Measurements from ENCODE around the gene POC5. TPM values are rescaled to one million over a fixed set of nuclear protein-coding genes. Genes with fewer than 3 reads are reported as not detected.

The POC5 gene
- total RNA-seq, 1 donor from 2014 or later, result 9.0 TPM

- no peaks in the 10 kb centered on the region for H3K36me3 Mint-ChIP-seq (ENCODE audit: low read depth, unreplicated experiment)
- Histone ChIP-seq H3K4me1 (ENCODE audit: insufficient read depth, low read length) (no peaks in the 10 kb centered on the region), H3K4me3 (ENCODE audit: insufficient read depth, low read depth, low read length) (no peak overlapping the region), H3K36me3 (ENCODE audit: insufficient read depth, low read length) (no peaks in the 10 kb centered on the region), H3K79me2 (ENCODE audit: insufficient read depth, low read length) (no peaks in the 10 kb centered on the region), H2AFZ (ENCODE audit: low read depth, low read length) (no peak overlapping the region), H3K9me3 (ENCODE audit: insufficient read depth, low read depth, low read length) (no peaks in the 10 kb centered on the region), H3K27ac (ENCODE audit: low read depth, low read length) (no peak overlapping the region), H3K9ac (ENCODE audit: low read length) (no peak overlapping the region), H4K20me1 (ENCODE audit: insufficient read depth, low read length) (no peaks in the 10 kb centered on the region), H3K4me2 (ENCODE audit: low read length) (no peak overlapping the region), H3K27me3 (ENCODE audit: insufficient read depth, low read length) (peaks cover 2% of the 10 kb centered on the region)
- peaks cover 3% of the 10 kb centered on the region for H3K9me3 Mint-ChIP-seq (ENCODE audit: unreplicated experiment)
- H3K4me3 Mint-ChIP-seq (ENCODE audit: unreplicated experiment), result no peak overlapping the region
- DNase-seq (ENCODE audit: low read depth), result no peak
- H3K4me1 Mint-ChIP-seq (ENCODE audit: low read depth, unreplicated experiment), result no peaks in the 10 kb centered on the region
- no peak for TF ChIP-seq CTCF (IDR thresholded peaks at IDR 0.05; ENCODE audit: insufficient read depth, low read depth, low read length)
- TF ChIP-seq EZH2 (IDR thresholded peaks at IDR 0.05; ENCODE audit: insufficient read depth, low read length), result no peak
- H3K27me3 Mint-ChIP-seq (ENCODE audit: low read depth, unreplicated experiment), result peaks cover 1% of the 10 kb centered on the region
- no peak for FAIRE-seq
- H3K27ac Mint-ChIP-seq (ENCODE audit: unreplicated experiment), result no peak overlapping the region
These were observed 6.1 kb upstream of the POC5 start for GRCh38 chr5:75723378-75723777.

- H4K20me1 ChIP-seq (ENCODE audit: insufficient read depth, low read length), result no peaks in the 10 kb centered on the region
- no peak overlapping the region for H3K27ac ChIP-seq (ENCODE audit: low read depth, low read length)
- no peaks in the 10 kb centered on the region for H3K9me3 ChIP-seq (ENCODE audit: insufficient read depth, low read depth, low read length)
- H3K4me3 Mint-ChIP-seq (ENCODE audit: unreplicated experiment), result no peak overlapping the region
- H2AFZ ChIP-seq (ENCODE audit: low read depth, low read length), result no peak overlapping the region
- H3K4me1 Mint-ChIP-seq (ENCODE audit: low read depth, unreplicated experiment), result no peaks in the 10 kb centered on the region
- no peaks in the 10 kb centered on the region for H3K79me2 ChIP-seq (ENCODE audit: insufficient read depth, low read length)
- no peak overlapping the region for H3K9ac ChIP-seq (ENCODE audit: low read length)
- DNase-seq (ENCODE audit: low read depth) (no peak), FAIRE-seq (no peak)
- no peaks in the 10 kb centered on the region for H3K36me3 Mint-ChIP-seq (ENCODE audit: low read depth, unreplicated experiment)
- H3K27me3 Mint-ChIP-seq (ENCODE audit: low read depth, unreplicated experiment), result peaks cover 1% of the 10 kb centered on the region
- no peak for TF ChIP-seq EZH2 (IDR thresholded peaks at IDR 0.05; ENCODE audit: insufficient read depth, low read length)
- no peak for TF ChIP-seq CTCF (IDR thresholded peaks at IDR 0.05; ENCODE audit: insufficient read depth, low read depth, low read length)
- H3K4me1 ChIP-seq (ENCODE audit: insufficient read depth, low read length), result peaks cover 1% of the 10 kb centered on the region
- no peaks in the 10 kb centered on the region for H3K36me3 ChIP-seq (ENCODE audit: insufficient read depth, low read length)
- peaks cover 2% of the 10 kb centered on the region for H3K27me3 ChIP-seq (ENCODE audit: insufficient read depth, low read length)
- no peak overlapping the region for H3K4me2 ChIP-seq (ENCODE audit: low read length)
- peaks cover 5% of the 10 kb centered on the region for H3K9me3 Mint-ChIP-seq (ENCODE audit: unreplicated experiment)
- H3K4me3 ChIP-seq (ENCODE audit: insufficient read depth, low read depth, low read length), result no peak overlapping the region
- H3K27ac Mint-ChIP-seq (ENCODE audit: unreplicated experiment), result no peak overlapping the region
These were observed 4.3 kb upstream of the POC5 start for GRCh38 chr5:75721573-75721972.

GRCh38 chr5:75720882-75721281 lies 3.6 kb upstream of the POC5 start:
- H3K27me3 ChIP-seq (ENCODE audit: insufficient read depth, low read length), result peaks cover 2% of the 10 kb centered on the region
- no peak overlapping the region for H3K4me2 ChIP-seq (ENCODE audit: low read length)
- FAIRE-seq (no peak), DNase-seq (ENCODE audit: low read depth) (no peak)
- no peak overlapping the region for H3K4me3 ChIP-seq (ENCODE audit: insufficient read depth, low read depth, low read length)
- no peaks in the 10 kb centered on the region for H3K36me3 ChIP-seq (ENCODE audit: insufficient read depth, low read length)
- peaks cover 6% of the 10 kb centered on the region for H3K4me1 ChIP-seq (ENCODE audit: insufficient read depth, low read length)
- Mint-ChIP-seq H3K4me3 (ENCODE audit: unreplicated experiment) (no peak overlapping the region), H3K27ac (ENCODE audit: unreplicated experiment) (no peak overlapping the region), H3K27me3 (ENCODE audit: low read depth, unreplicated experiment) (peaks cover 1% of the 10 kb centered on the region), H3K4me1 (ENCODE audit: low read depth, unreplicated experiment) (peaks cover 2% of the 10 kb centered on the region), H3K9me3 (ENCODE audit: unreplicated experiment) (peaks cover 2% of the 10 kb centered on the region), H3K36me3 (ENCODE audit: low read depth, unreplicated experiment) (no peaks in the 10 kb centered on the region)
- no peak overlapping the region for H2AFZ ChIP-seq (ENCODE audit: low read depth, low read length)
- TF ChIP-seq EZH2 (IDR thresholded peaks at IDR 0.05; ENCODE audit: insufficient read depth, low read length) (no peak), CTCF (IDR thresholded peaks at IDR 0.05; ENCODE audit: insufficient read depth, low read depth, low read length) (no peak)
- no peaks in the 10 kb centered on the region for H4K20me1 ChIP-seq (ENCODE audit: insufficient read depth, low read length)
- H3K9me3 ChIP-seq (ENCODE audit: insufficient read depth, low read depth, low read length), result no peaks in the 10 kb centered on the region
- H3K27ac ChIP-seq (ENCODE audit: low read depth, low read length), result no peak overlapping the region
- no peak overlapping the region for H3K9ac ChIP-seq (ENCODE audit: low read length)
- peaks cover 6% of the 10 kb centered on the region for H3K79me2 ChIP-seq (ENCODE audit: insufficient read depth, low read length)

Data from astrocyte (in vitro differentiated cells and primary cell).